Measurements from ENCODE around the gene CMTM5.

Gene CMTM5

GRCh38 chr14:23358042-23358441 is 18.8 kb upstream of the CMTM5 start:
- DNase-seq (ENCODE audit: low read depth): no peak

- no peak for DNase-seq (ENCODE audit: low read depth)
Observed at GRCh38 chr14:23358553-23359166, 18.2 kb upstream of the CMTM5 start.

GRCh38 chr14:23359167-23359626 is 17.6 kb upstream of the CMTM5 start:
- no peak for DNase-seq (ENCODE audit: low read depth)

GRCh38 chr14:23359722-23360447 is 17.0 kb upstream of the CMTM5 start:
- no peak for DNase-seq (ENCODE audit: low read depth)

GRCh38 chr14:23360496-23360895 is 16.4 kb upstream of the CMTM5 start:
- no peak for DNase-seq (ENCODE audit: low read depth)

GRCh38 chr14:23361320-23361719 is 15.5 kb upstream of the CMTM5 start:
- DNase-seq (ENCODE audit: low read depth): no peak

- DNase-seq (ENCODE audit: low read depth): no peak
Observed at GRCh38 chr14:23361763-23362162, 15.1 kb upstream of the CMTM5 start.

GRCh38 chr14:23362200-23362599 is 14.6 kb upstream of the CMTM5 start:
- no peak for DNase-seq (ENCODE audit: low read depth)

- DNase-seq (ENCODE audit: low read depth): no peak
Observed at GRCh38 chr14:23364164-23365035, 12.4 kb upstream of the CMTM5 start.

- no peak for DNase-seq (ENCODE audit: low read depth)
Observed at GRCh38 chr14:23365036-23365731, 11.7 kb upstream of the CMTM5 start, which contains the start of gene EFS. EFS (minus strand) TSS chr14:23365172; CDS start chr14:23365025, 147 bp downstream.

- DNase-seq (ENCODE audit: low read depth): no peak
Observed at GRCh38 chr14:23365732-23366425, 11.0 kb upstream of the CMTM5 start.

- DNase-seq (ENCODE audit: low read depth): no peak
Observed at GRCh38 chr14:23366426-23366921, 10.4 kb upstream of the CMTM5 start.

GRCh38 chr14:23370221-23370620 is 6.6 kb upstream of the CMTM5 start:
- no peak for DNase-seq (ENCODE audit: low read depth)

GRCh38 chr14:23371865-23372264 is 5.0 kb upstream of the CMTM5 start:
- DNase-seq (ENCODE audit: low read depth): no peak

- DNase-seq (ENCODE audit: low read depth): no peak
Observed at GRCh38 chr14:23372509-23372908, 4.3 kb upstream of the CMTM5 start, which contains the start of gene IL25. IL25 (plus strand) TSS chr14:23372809.

GRCh38 chr14:23373041-23373440 is 3.8 kb upstream of the CMTM5 start:
- no peak for DNase-seq (ENCODE audit: low read depth)

- no peak for DNase-seq (ENCODE audit: low read depth)
Observed at GRCh38 chr14:23375527-23376251, 1.2 kb upstream of the CMTM5 start.

- DNase-seq (ENCODE audit: low read depth): no peak
Observed at GRCh38 chr14:23377198-23377550, 328 bp downstream of the CMTM5 start.

- DNase-seq (ENCODE audit: low read depth): no peak
Observed at GRCh38 chr14:23377573-23378563, 1.0 kb downstream of the CMTM5 start.

All from T follicular helper cell (primary cell).